Measurements from ENCODE around the gene JPH2. TPM values are rescaled to one million over a fixed set of nuclear protein-coding genes. Genes with fewer than 3 reads are reported as not detected.

JPH2 gene
- total RNA-seq, 1 donor from 2014 or later, result 18.5 TPM

- FAIRE-seq (no peak), DNase-seq (ENCODE audit: low read depth) (no peak)
- H3K27ac Mint-ChIP-seq (ENCODE audit: unreplicated experiment), result no peak overlapping the region
Measured at GRCh38 chr20:44065401-44066340, 121.3 kb downstream of the JPH2 start.

GRCh38 chr20:44064501-44065400, 122.2 kb downstream of the JPH2 start:
- no peaks in the 10 kb centered on the region for H3K9me3 ChIP-seq (ENCODE audit: insufficient read depth, low read depth, low read length)
- no peak overlapping the region for H3K4me2 ChIP-seq (ENCODE audit: low read length)
- H3K27ac ChIP-seq (ENCODE audit: low read depth, low read length), result no peak overlapping the region
- H3K79me2 ChIP-seq (ENCODE audit: insufficient read depth, low read length), result no peaks in the 10 kb centered on the region
- Mint-ChIP-seq H3K9me3 (ENCODE audit: unreplicated experiment) (no peaks in the 10 kb centered on the region), H3K27me3 (ENCODE audit: low read depth, unreplicated experiment) (peaks cover 25% of the 10 kb centered on the region), H3K36me3 (ENCODE audit: low read depth, unreplicated experiment) (no peaks in the 10 kb centered on the region), H3K4me1 (ENCODE audit: low read depth, unreplicated experiment) (no peaks in the 10 kb centered on the region), H3K4me3 (ENCODE audit: unreplicated experiment) (no peak overlapping the region), H3K27ac (ENCODE audit: unreplicated experiment) (no peak overlapping the region)
- H3K36me3 ChIP-seq (ENCODE audit: insufficient read depth, low read length), result no peaks in the 10 kb centered on the region
- DNase-seq (ENCODE audit: low read depth), result no peak
- no peak overlapping the region for H3K9ac ChIP-seq (ENCODE audit: low read length)
- no peak overlapping the region for H2AFZ ChIP-seq (ENCODE audit: low read depth, low read length)
- no peaks in the 10 kb centered on the region for H4K20me1 ChIP-seq (ENCODE audit: insufficient read depth, low read length)
- TF ChIP-seq EZH2 (IDR thresholded peaks at IDR 0.05; ENCODE audit: insufficient read depth, low read length) (no peak), CTCF (IDR thresholded peaks at IDR 0.05; ENCODE audit: insufficient read depth, low read depth, low read length) (no peak)
- no peak for FAIRE-seq
- H3K4me3 ChIP-seq (ENCODE audit: insufficient read depth, low read depth, low read length), result no peak overlapping the region
- H3K4me1 ChIP-seq (ENCODE audit: insufficient read depth, low read length), result no peaks in the 10 kb centered on the region
- no peaks in the 10 kb centered on the region for H3K27me3 ChIP-seq (ENCODE audit: insufficient read depth, low read length)

More at GRCh38 chr20:44065401-44066340, 121.3 kb downstream of the JPH2 start:
- H3K27ac ChIP-seq (ENCODE audit: low read depth, low read length), result no peak overlapping the region
- H3K9ac ChIP-seq (ENCODE audit: low read length), result no peak overlapping the region
- H3K36me3 Mint-ChIP-seq (ENCODE audit: low read depth, unreplicated experiment), result no peaks in the 10 kb centered on the region
- H3K4me2 ChIP-seq (ENCODE audit: low read length), result no peak overlapping the region
- no peaks in the 10 kb centered on the region for H4K20me1 ChIP-seq (ENCODE audit: insufficient read depth, low read length)
- H3K36me3 ChIP-seq (ENCODE audit: insufficient read depth, low read length), result no peaks in the 10 kb centered on the region
- H3K9me3 ChIP-seq (ENCODE audit: insufficient read depth, low read depth, low read length), result no peaks in the 10 kb centered on the region
- no peaks in the 10 kb centered on the region for H3K9me3 Mint-ChIP-seq (ENCODE audit: unreplicated experiment)
- H3K79me2 ChIP-seq (ENCODE audit: insufficient read depth, low read length), result no peaks in the 10 kb centered on the region
- TF ChIP-seq EZH2 (IDR thresholded peaks at IDR 0.05; ENCODE audit: insufficient read depth, low read length) (no peak), CTCF (IDR thresholded peaks at IDR 0.05; ENCODE audit: insufficient read depth, low read depth, low read length) (no peak)
- no peaks in the 10 kb centered on the region for H3K4me1 ChIP-seq (ENCODE audit: insufficient read depth, low read length)
- no peak overlapping the region for H3K4me3 Mint-ChIP-seq (ENCODE audit: unreplicated experiment)
- no peak overlapping the region for H3K4me3 ChIP-seq (ENCODE audit: insufficient read depth, low read depth, low read length)
- no peaks in the 10 kb centered on the region for H3K4me1 Mint-ChIP-seq (ENCODE audit: low read depth, unreplicated experiment)
- H3K27me3 ChIP-seq (ENCODE audit: insufficient read depth, low read length), result no peaks in the 10 kb centered on the region
- H2AFZ ChIP-seq (ENCODE audit: low read depth, low read length), result no peak overlapping the region
- peaks cover 32% of the 10 kb centered on the region for H3K27me3 Mint-ChIP-seq (ENCODE audit: low read depth, unreplicated experiment)

Other genes with a start within 250 kb of the JPH2 start
- 28.9 and 30.9 TPM in 2 replicates for gene OSER1, start 23.6 kb upstream of the JPH2 start, total RNA-seq
- gene GDAP1L1, start 60.1 kb upstream of the JPH2 start, total RNA-seq, result 0.64 and 0.77 TPM in 2 replicates
- gene FITM2, start 124.0 kb upstream of the JPH2 start, total RNA-seq, result 6.3 and 7.4 TPM in 2 replicates
- 0.25 and 1.3 TPM in 2 replicates for gene R3HDML, start 149.9 kb upstream of the JPH2 start, total RNA-seq
- gene HNF4A, start 168.5 kb upstream of the JPH2 start, total RNA-seq, result not detected in 2 replicates